Measurements from ENCODE around the gene KIF1C. TPM values are rescaled to one million over a fixed set of nuclear protein-coding genes. Genes with fewer than 3 reads are reported as not detected.

Gene KIF1C
- total and polyA plus RNA-seq, 2 donors (not counting 1 experiment from before 2014, with no cell fraction given): 5.7 to 29.6 TPM

- Histone ChIP-seq H3K4me1 (ENCODE audit: control insufficient read depth in 2 of 2, insufficient read depth in 2 of 2, low read length in 2 of 2) (peaks cover 6 to 14% of the 10 kb centered on the region in 2 donors), H3K36me3 (replicated peaks in 1 of 2; ENCODE audit: control extremely low read depth in 1 of 2, control insufficient read depth in 1 of 2, extremely low read depth in 1 of 2, insufficient read depth in 2 of 2, low read length in 1 of 2) (peaks cover 3 to 6% of the 10 kb centered on the region in 2 experiments), H3K9ac (ENCODE audit: low read length) (no peak overlapping the region), H3K27ac (ENCODE audit: low read length in 2 of 2) (no peak overlapping the region), H2AFZ (ENCODE audit: insufficient read depth, low read depth, low read length, poor library complexity, severe bottlenecking) (no peak overlapping the region), H3K79me2 (ENCODE audit: control insufficient read depth, insufficient read depth, low read length) (no peaks in the 10 kb centered on the region), H3K4me2 (replicated peaks; ENCODE audit: low read depth, low read length, poor library complexity, severe bottlenecking) (no peak overlapping the region), H3K27me3 (replicated peaks in 1 of 4; ENCODE audit: control extremely low read depth in 1 of 4, control insufficient read depth in 3 of 4, insufficient read depth in 4 of 4, low read length in 3 of 4) (peaks cover 0 to 32% (median 1%) of the 10 kb centered on the region in 4 experiments), H3K9me3 (ENCODE audit: control extremely low read depth in 1 of 3, control insufficient read depth in 2 of 3, insufficient read depth in 1 of 3, low read length in 2 of 3) (peaks cover 0 to 9% (median 0%) of the 10 kb centered on the region in 3 donors), H3K4me3 (ENCODE audit: control extremely low read depth in 1 of 5, extremely low read depth in 1 of 5, insufficient read depth in 1 of 5, low read depth in 2 of 5, low read length in 4 of 5) (no peak overlapping the region), H4K20me1 (ENCODE audit: control insufficient read depth, insufficient read depth, low read length, poor library complexity, severe bottlenecking) (no peaks in the 10 kb centered on the region)
- Mint-ChIP-seq H3K4me1 (peaks cover 13% of the 10 kb centered on the region), H3K9me3 (ENCODE audit: insufficient read depth) (no peaks in the 10 kb centered on the region), H3K27ac (peak overlapping the region; percentile 50), H3K4me3 (no peak overlapping the region), H3K27me3 (no peaks in the 10 kb centered on the region)
- no CpG with 5 or more reads among the region's 1 CpG for WGBS (ENCODE audit: insufficient coverage)
- ATAC-seq (ENCODE audit: low read depth) (peak; percentile 52), DNase-seq (peak; percentile 62)
- intact Hi-C loops (cut with micrococcal nuclease): loop anchor here (1.0 to 5.0 kb wide), 4 partner anchors 37 to 110 kb away; partner anchors contain the start of genes PFN1 and SPAG7
- TF ChIP-seq CTCF (IDR thresholded peaks at IDR 0.05) (no peak), EZH2 (IDR thresholded peaks at IDR 0.05; ENCODE audit: borderline replicate concordance, insufficient read depth, low read depth, low read length, poor library complexity, severe bottlenecking) (no peak)
- POLR2A ChIA-PET: interaction anchor here (0.9 kb wide), 1 partner anchor 52 kb away, joined by 4 read pairs; the partner anchor contains the start of gene SPAG7
- CTCF ChIA-PET: interaction anchor here (1.0 to 7.0 kb wide), 7 partner anchors 10 to 110 kb away, joined by 3 to 34 read pairs (median 6); partner anchors contain the start of genes INCA1 and KIF1C
These were observed 21.8 kb downstream of the KIF1C start for GRCh38 chr17:5019475-5019956.

DNA sequence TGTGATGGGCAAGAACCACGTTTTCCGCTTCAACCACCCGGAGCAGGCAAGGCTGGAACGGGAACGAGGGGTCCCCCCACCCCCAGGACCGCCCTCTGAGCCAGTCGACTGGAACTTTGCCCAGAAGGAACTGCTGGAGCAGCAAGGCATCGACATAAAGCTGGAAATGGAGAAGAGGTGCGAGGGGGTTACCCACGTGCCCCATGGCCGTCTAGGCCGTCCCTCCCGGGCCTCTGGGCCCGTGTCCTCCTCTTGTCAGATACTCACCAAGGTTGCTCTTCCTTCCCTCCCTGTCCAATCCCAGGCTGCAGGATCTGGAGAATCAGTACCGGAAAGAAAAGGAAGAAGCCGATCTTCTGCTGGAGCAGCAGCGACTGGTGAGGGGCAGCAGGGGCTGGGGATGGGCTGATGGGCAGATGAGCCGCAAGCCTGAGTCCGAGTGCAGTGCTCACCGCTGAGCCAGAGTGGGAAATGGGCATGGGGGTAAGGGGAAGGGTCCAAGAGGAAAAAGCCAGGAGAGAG, 22.8 kb downstream of the KIF1C start:
- no peak overlapping the region for H3K27ac ChIP-seq (ENCODE audit: low read length in 2 of 2)
- WGBS (ENCODE audit: insufficient coverage): 97% methylated on average over 15 of the region's 20 CpGs
- no peak overlapping the region for H3K4me2 ChIP-seq (replicated peaks; ENCODE audit: low read depth, low read length, poor library complexity, severe bottlenecking)
- H3K9ac ChIP-seq (ENCODE audit: low read length): no peak overlapping the region
- Mint-ChIP-seq H3K27me3 (no peaks in the 10 kb centered on the region), H3K4me1 (peaks cover 13% of the 10 kb centered on the region), H3K9me3 (ENCODE audit: insufficient read depth) (no peaks in the 10 kb centered on the region), H3K4me3 (no peak overlapping the region), H3K27ac (no peak overlapping the region)
- intact Hi-C loops (cut with micrococcal nuclease): no loop called here
- H4K20me1 ChIP-seq (ENCODE audit: control insufficient read depth, insufficient read depth, low read length, poor library complexity, severe bottlenecking): no peaks in the 10 kb centered on the region
- ATAC-seq (ENCODE audit: low read depth) (no peak), DNase-seq (no peak)
- H3K79me2 ChIP-seq (ENCODE audit: control insufficient read depth, insufficient read depth, low read length): no peaks in the 10 kb centered on the region
- H3K4me1 ChIP-seq (ENCODE audit: control insufficient read depth in 2 of 2, insufficient read depth in 2 of 2, low read length in 2 of 2): peaks cover 6 to 14% of the 10 kb centered on the region in 2 donors
- H2AFZ ChIP-seq (ENCODE audit: insufficient read depth, low read depth, low read length, poor library complexity, severe bottlenecking): no peak overlapping the region
- H3K27me3 ChIP-seq (replicated peaks in 1 of 4; ENCODE audit: control extremely low read depth in 1 of 4, control insufficient read depth in 3 of 4, insufficient read depth in 4 of 4, low read length in 3 of 4): peaks cover 0 to 28% (median 1%) of the 10 kb centered on the region in 4 experiments
- H3K4me3 ChIP-seq (ENCODE audit: control extremely low read depth in 1 of 5, extremely low read depth in 1 of 5, insufficient read depth in 1 of 5, low read depth in 2 of 5, low read length in 4 of 5): no peak overlapping the region
- ChIA-PET POLR2A (no interaction called here), CTCF (interaction anchor here (1.5 to 7.0 kb wide), 2 partner anchors 9 to 14 kb away, joined by 5 to 34 read pairs; no protein-coding TSS in a partner anchor)
- peaks cover 3 to 5% of the 10 kb centered on the region in 2 experiments for H3K36me3 ChIP-seq (replicated peaks in 1 of 2; ENCODE audit: control extremely low read depth in 1 of 2, control insufficient read depth in 1 of 2, extremely low read depth in 1 of 2, insufficient read depth in 2 of 2, low read length in 1 of 2)
- H3K9me3 ChIP-seq (ENCODE audit: control extremely low read depth in 1 of 3, control insufficient read depth in 2 of 3, insufficient read depth in 1 of 3, low read length in 2 of 3): peaks cover 0 to 9% (median 0%) of the 10 kb centered on the region in 3 donors
- TF ChIP-seq EZH2 (IDR thresholded peaks at IDR 0.05; ENCODE audit: borderline replicate concordance, insufficient read depth, low read depth, low read length, poor library complexity, severe bottlenecking) (no peak), CTCF (IDR thresholded peaks at IDR 0.05) (no peak)
